Stimulated activated CD4-positive, alpha-beta T cell treated with anti-CD3 and anti-CD28 coated beads, Interleukin-12 subunit alpha, Interleukin-12 subunit beta, amount 100 ng/mL, for 24 hours (primary cell): ENCODE data around the gene PVRIG.
"Not testable (repeated sequence)": the region's sequence is repeated elsewhere in the genome, so short reads cannot be mapped to it uniquely, and the experiment has no call there.

Source experiments
- DNase-seq, 2 experiments: peaks; one replicate each; pipeline ENCODE4 v3.0.0-alpha.2; 2020; ENCODE audit warnings: low read depth in 2 of 2

The PVRIG gene

GRCh38 chr7:100195222-100195621, 24.5 kb upstream of the PVRIG start:
- no peak for DNase-seq

DNA sequence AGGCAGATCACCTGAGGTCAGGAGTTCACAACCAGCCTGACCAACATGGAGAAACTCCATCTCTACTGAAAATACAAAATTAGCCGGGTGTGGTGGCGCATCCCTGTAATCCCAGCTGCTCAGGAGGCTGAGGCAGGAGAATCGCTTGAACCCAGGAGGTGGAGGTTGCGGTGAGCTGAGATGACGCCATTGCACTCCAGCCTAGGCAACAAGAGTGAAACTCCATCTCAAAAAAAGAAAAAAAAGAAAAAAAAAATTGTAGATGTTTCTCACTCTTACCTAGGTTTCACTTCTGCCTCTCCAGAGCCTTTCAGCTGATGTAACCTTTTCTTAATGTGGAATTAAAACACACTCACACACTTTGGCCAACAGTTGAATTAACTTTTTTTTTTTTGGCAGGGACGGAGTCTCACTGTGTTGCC, 23.8 kb upstream of the PVRIG start:
- DNase-seq: not testable (repeated sequence)

GRCh38 chr7:100198266-100198665, 21.5 kb upstream of the PVRIG start:
- no peak for DNase-seq

DNA sequence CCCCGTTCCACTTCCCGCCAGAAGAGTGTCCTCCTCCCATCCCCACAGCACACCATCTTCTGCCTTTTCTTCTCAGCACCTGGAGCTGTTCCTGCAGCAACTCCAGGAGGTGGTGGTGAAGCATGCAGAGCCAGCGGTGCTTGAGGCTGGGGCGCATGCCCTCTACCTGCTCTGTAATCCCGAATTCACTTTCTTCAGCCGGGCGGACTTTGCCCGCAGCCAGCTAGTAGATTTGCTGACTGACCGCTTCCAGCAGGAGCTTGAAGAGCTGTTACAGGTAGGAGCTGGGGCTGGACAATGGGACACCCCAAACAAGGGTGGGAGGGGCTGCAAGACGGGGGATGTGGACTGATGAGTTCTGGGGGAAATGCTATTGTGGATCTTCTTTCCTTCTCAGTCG, 19.1 kb upstream of the PVRIG start:
- no peak for DNase-seq

DNA sequence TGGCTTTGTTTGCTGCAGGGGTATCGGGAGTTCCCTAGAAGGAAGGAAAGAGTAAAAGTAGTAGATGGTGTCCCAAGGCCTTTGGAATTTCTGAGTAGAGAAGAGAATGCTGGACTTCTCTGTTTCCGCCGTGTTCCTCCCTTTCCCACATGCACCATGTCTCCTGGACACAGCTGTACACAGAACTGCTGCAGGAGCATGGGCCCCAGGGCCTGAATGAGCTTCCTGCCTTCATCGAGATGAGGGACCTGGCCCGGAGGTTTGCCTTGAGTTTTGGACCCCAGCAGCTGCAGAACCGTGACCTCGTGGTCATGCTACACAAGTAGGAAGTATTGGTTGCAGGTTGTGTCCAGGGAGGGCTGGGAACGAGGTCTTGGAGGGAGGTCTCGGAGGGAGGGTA, 15.3 kb upstream of the PVRIG start:
- DNase-seq: no peak

- DNase-seq: no peak
Measured at GRCh38 chr7:100208911-100209408, 10.8 kb upstream of the PVRIG start.

DNA sequence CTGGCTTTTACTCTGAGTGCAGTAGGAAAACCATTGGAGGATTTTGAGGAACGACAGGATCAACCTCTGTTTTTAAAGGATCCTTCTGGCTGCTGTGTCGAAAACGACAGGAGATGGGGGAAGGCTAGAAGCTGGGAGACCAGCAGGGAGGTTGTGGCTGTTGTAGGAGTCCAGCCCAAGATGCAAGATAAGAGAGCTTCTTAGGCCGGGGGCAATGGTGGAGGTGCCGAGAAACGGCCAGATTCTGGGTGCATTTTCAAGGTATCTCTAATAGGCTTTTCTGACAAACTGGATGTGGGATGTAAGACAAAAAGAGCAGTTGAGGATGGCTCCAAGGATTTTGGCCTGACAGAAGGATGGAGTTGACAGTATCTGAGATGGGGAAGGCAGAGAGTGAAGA, 10.3 kb upstream of the PVRIG start:
- no peak for DNase-seq

GRCh38 chr7:100210805-100211204, 8.9 kb upstream of the PVRIG start:
- no peak for DNase-seq

DNA sequence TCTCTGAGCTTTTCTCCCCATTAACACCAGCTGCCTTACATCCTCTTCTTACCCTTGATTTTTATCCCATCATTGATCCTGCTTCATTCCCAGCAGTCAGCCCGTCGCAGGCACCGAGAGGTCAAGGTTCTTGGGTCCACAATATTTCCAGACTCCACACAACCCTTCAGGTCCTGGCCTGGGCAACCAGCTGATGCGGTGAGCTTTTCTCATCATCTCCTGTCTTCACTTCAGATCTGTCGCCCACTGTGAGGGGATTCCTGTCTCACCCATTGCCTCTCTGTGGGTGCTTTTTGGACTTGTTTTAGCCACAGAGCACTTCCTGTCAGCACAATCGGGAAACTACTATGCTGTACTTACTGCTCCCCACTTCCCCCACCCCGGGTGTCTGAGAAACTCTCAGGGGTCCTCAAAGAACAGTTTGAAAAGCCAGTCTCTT, 8.4 kb upstream of the PVRIG start:
- DNase-seq: no peak

DNA sequence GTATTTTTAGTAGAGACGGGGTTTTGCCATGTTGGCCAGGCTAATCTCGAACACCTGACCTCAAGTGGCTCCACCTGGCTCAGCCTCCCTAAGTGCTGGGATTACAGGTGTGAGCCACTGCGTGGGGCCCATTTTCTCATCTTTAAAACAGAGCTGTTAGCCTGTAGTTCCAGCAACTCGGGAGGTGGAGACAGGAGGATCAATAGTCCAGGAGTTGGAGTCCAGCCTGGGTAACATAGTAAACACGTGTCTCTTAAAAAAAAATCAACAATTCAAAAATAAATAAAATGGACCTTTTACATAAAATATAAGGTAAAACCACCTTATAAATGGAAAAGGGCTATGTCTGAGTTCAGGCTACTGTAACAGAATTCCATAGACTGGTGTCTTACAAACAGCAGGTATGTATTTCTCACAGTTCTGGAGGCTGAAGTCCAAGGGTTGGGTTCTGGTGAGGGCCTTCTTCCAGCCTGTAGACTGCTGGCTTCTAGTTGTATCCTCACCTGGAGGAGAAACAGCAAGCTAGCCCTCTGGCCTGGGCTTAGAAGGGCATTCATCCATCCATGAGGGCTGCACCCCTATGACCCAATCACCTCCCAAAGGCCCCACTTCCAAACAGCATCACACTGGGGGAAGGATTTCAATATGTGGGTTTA, 7.0 kb upstream of the PVRIG start:
- no peak for DNase-seq

GRCh38 chr7:100213672-100214071, 6.1 kb upstream of the PVRIG start:
- DNase-seq: no peak

GRCh38 chr7:100214356-100214755, 5.4 kb upstream of the PVRIG start:
- not testable (repeated sequence) for DNase-seq

DNA sequence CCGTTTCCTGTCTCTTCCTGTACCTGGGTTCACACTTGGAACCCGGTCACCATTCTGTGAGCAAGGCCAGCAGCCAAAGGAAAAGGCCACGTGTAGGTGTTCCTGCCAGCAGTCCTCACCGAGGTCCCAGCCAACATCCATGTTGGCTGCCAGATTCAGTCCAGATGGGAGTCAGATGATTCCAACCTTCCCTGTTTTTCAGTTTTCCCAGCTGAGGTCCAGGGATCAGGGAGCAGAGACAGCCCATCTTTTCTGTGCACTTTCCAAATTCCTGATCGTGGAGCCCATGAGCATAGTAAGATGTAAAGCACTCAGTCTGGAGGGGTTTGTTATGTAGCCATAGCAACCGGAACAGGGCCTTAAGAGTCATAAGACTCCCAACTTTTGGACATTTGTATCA, 3.9 kb upstream of the PVRIG start:
- no peak for DNase-seq

- peak in 1 of 2 experiments; percentile 84 for DNase-seq
Measured at GRCh38 chr7:100217934-100218333, 1.8 kb upstream of the PVRIG start.

DNA sequence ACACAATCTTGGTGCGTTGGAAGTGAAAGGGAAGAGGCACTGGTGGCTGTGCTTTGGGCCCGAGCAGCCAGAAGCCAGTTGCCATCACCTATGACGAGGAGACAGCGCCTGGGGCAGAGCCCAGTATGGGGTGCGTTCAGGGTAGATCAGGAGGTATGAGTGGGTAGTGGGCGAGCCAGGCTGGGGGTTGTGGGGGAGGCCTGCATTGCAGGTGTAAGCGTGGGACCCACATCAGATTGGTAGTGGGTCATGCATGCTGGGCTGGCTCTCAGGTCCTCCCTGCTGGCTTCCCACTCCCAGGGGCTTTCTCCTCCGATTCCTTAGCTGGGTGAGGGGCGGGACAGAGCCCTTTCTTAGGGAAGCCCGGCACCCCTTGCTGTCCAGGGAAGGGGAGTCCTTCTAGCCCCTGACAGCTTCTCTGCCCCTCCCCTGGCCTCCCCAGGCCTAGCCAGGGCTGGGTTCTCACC, 445 bp upstream of the PVRIG start:
- DNase-seq: no peak

DNA sequence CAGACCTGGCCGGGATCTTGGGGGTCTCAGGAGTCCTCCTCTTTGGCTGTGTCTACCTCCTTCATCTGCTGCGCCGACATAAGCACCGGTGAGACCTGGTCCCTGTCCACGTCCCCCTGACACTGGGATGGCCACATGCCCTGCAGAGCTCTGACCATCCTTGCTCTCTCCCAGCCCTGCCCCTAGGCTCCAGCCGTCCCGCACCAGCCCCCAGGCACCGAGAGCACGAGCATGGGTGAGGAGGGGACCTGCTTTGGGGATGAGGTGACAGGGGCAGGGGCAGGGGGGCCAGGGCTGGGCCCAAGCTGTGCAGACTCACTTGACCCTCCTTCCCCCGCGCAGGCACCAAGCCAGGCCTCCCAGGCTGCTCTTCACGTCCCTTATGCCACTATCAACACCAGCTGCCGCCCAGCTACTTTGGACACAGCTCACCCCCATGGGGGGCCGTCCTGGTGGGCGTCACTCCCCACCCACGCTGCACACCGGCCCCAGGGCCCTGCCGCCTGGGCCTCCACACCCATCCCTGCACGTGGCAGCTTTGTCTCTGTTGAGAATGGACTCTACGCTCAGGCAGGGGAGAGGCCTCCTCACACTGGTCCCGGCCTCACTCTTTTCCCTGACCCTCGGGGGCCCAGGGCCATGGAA, 959 bp downstream of the PVRIG start:
- no peak for DNase-seq

DNA sequence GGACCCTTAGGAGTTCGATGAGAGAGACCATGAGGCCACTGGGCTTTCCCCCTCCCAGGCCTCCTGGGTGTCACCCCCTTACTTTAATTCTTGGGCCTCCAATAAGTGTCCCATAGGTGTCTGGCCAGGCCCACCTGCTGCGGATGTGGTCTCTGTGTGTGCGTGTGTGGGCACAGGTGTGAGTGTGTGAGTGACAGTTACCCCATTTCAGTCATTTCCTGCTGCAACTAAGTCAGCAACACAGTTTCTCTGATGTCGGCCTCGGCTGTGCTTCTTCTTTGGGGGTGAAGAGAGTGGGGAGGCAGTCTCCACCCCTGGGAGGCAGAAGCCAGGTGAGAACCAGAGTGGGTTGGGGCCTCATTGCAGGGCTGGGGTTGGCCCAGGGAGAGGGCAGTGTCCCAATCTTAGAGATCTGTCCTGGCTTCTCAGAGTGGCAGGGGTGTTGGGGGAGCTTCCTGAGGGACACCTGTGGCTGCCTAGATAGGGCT, 1.5 kb downstream of the PVRIG start:
- DNase-seq: peak; percentile 68 to 74

GRCh38 chr7:100221767-100222444, 2.2 kb downstream of the PVRIG start:
- no peak for DNase-seq

DNA sequence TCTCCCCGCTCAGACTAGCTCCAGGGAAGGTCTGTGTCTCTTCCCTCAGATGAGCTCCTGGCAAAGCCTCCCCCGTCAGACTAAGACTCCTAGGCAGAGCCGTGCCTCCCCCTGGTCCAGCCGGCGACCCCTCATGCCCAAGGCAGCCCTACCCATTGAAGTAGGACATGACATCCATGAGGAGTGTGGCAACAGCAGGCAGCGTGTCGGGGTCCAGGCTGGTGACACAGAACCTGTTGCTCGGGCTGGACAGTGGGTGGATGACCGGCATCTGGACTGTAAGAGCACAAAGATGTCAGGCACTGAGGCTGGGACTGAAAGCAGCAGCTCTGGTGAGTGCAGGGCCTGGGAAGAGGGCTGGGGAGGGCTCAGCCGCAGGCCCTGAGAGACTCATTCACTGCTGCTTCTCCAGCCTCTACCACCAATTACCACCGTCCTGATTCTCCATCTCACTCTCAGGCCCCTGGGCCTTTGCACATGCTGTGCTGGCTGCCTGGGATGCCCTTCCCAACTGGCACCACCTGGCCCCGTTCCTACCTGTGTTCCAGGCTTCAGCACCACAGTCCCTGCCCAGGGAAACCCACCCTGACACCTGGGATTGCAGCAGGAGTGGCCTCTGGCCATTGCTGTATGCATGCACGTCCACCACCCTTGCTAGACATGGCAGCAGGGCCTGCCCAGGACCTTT, 2.8 kb downstream of the PVRIG start:
- DNase-seq: no peak

DNA sequence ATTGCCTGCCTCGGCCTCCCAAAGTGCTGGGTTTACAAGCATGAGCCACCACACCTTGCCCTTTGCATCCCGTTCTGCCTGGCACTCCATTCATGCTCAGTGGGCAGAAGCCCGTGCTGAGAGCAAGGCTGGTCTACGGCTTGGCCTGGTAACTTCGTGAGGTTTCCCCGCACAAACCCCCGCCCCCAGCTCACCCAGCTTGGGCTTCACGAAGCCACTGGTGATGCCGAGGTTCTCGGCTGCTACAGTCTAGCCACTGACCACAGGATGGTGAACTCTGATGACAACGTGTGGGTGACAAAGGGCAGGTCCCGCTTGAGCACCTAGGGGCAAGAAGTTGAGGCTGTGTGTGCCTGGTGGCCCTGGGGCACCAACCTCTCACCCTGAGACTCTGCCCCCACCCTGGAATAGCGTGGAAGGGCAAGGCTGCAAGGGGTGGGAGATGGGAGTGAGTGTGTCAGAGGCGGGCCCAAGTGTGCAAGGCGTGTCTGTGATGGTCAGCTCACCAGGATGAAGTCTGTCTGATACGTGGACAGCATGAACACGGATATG, 3.7 kb downstream of the PVRIG start:
- not testable (repeated sequence) for DNase-seq

GRCh38 chr7:100224891-100225290, 5.1 kb downstream of the PVRIG start:
- not testable (repeated sequence) for DNase-seq
